Measurements from ENCODE around the gene BCL2. TPM values are rescaled to one million over a fixed set of nuclear protein-coding genes. Genes with fewer than 3 reads are reported as not detected.

BCL2 gene
- polyA plus RNA-seq, 1 of the 3 experiments (the other 2 are of a cell fraction): 1.5 TPM

- Histone ChIP-seq H3K4me2 (no peak overlapping the region), H4K20me1 (ENCODE audit: insufficient read depth) (no peaks in the 10 kb centered on the region), H3K9me2 (no peaks in the 10 kb centered on the region), H3K4me3 (ENCODE audit: low read depth in 2 of 2, low read length in 1 of 2) (no peak overlapping the region), H3F3A (replicated peaks; ENCODE audit: insufficient read depth) (peaks cover 7% of the 10 kb centered on the region), H3K79me2 (ENCODE audit: insufficient read depth) (no peaks in the 10 kb centered on the region), H2AFZ (ENCODE audit: low read depth) (no peak overlapping the region), H3K27ac (ENCODE audit: low read depth in 2 of 2, low read length in 1 of 2) (no peak overlapping the region), H3K9me3 (no peaks in the 10 kb centered on the region), H3K27me3 (ENCODE audit: insufficient read depth) (no peaks in the 10 kb centered on the region; the same call in 1 of the 2 replicates), H3K9ac (no peak overlapping the region), H3K36me3 (replicated peaks in 1 of 2; ENCODE audit: control insufficient read depth in 1 of 2, insufficient read depth in 2 of 2, low read length in 1 of 2) (no peaks in the 10 kb centered on the region), H3K4me1 (ENCODE audit: control insufficient read depth in 1 of 2, insufficient read depth in 2 of 2, low read depth in 1 of 2, low read length in 1 of 2) (peaks cover 4 to 19% of the 10 kb centered on the region in 2 experiments; a peak in 2 of 4 replicates)
- WGBS (ENCODE audit: low lambda C conversion rate): 88% methylated on average over 5 of the region's 5 CpGs
- DNase-seq: no peak
- ChIA-PET CTCF (interaction anchor here (2.6 kb wide), 1 partner anchor 10 kb away, joined by 12 read pairs; no protein-coding TSS in a partner anchor), POLR2A (no interaction called here)
- TF ChIP-seq MEF2A (IDR thresholded peaks at IDR 0.05; ENCODE audit: borderline replicate concordance, low read depth) (no peak), SIN3A (IDR thresholded peaks at IDR 0.05; ENCODE audit: borderline replicate concordance, low read depth, low read length) (no peak), GATA2 (CRISPR knock-in tag; IDR thresholded peaks at IDR 0.05) (no peak), YY1 (IDR thresholded peaks at IDR 0.05; ENCODE audit: low read depth) (no peak), ELF1 (IDR thresholded peaks at IDR 0.05) (no peak), CHD2 (IDR thresholded peaks at IDR 0.05; ENCODE audit: low read length, partially characterized antibody) (no peak)
- TF ChIP-seq, protein P1, sequence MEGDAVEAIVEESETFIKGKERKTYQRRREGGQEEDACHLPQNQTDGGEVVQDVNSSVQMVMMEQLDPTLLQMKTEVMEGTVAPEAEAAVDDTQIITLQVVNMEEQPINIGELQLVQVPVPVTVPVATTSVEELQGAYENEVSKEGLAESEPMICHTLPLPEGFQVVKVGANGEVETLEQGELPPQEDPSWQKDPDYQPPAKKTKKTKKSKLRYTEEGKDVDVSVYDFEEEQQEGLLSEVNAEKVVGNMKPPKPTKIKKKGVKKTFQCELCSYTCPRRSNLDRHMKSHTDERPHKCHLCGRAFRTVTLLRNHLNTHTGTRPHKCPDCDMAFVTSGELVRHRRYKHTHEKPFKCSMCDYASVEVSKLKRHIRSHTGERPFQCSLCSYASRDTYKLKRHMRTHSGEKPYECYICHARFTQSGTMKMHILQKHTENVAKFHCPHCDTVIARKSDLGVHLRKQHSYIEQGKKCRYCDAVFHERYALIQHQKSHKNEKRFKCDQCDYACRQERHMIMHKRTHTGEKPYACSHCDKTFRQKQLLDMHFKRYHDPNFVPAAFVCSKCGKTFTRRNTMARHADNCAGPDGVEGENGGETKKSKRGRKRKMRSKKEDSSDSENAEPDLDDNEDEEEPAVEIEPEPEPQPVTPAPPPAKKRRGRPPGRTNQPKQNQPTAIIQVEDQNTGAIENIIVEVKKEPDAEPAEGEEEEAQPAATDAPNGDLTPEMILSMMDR (IDR thresholded peaks at IDR 0.05): no peak
These were observed 6.7 kb downstream of the BCL2 start for GRCh38 chr18:63312737-63313395.

- H3K4me2 ChIP-seq: no peak overlapping the region
- no peaks in the 10 kb centered on the region for H3K79me2 ChIP-seq (ENCODE audit: insufficient read depth)
- 91% methylated on average over 3 of the region's 3 CpGs for WGBS (ENCODE audit: low lambda C conversion rate)
- no peak for DNase-seq
- CTCF ChIA-PET: interaction anchor here (1.0 to 1.6 kb wide), 3 partner anchors 28 to 181 kb away, joined by 3 to 4 read pairs (median 3); no protein-coding TSS in a partner anchor
- POLR2A ChIA-PET: interaction anchor here (0.5 kb wide), 1 partner anchor 22 kb away, joined by 4 read pairs; no protein-coding TSS in a partner anchor
- no peak overlapping the region for H2AFZ ChIP-seq (ENCODE audit: low read depth)
- H3K27ac ChIP-seq (ENCODE audit: low read depth in 2 of 2, low read length in 1 of 2): no peak overlapping the region
- H4K20me1 ChIP-seq (ENCODE audit: insufficient read depth): no peaks in the 10 kb centered on the region
- no peak overlapping the region for H3K9ac ChIP-seq
- H3K36me3 ChIP-seq (replicated peaks in 1 of 2; ENCODE audit: control insufficient read depth in 1 of 2, insufficient read depth in 2 of 2, low read length in 1 of 2): no peaks in the 10 kb centered on the region
- H3K27me3 ChIP-seq (ENCODE audit: insufficient read depth): no peaks in the 10 kb centered on the region
- TF ChIP-seq TCF12 (IDR thresholded peaks at IDR 0.05) (no peak), GABPA (IDR thresholded peaks at IDR 0.05; ENCODE audit: low read depth) (no peak), YY1 (IDR thresholded peaks at IDR 0.05; ENCODE audit: low read depth) (no peak), MXI1 (IDR thresholded peaks at IDR 0.05; ENCODE audit: low read depth, low read length) (no peak)
- TF ChIP-seq, protein P2, sequence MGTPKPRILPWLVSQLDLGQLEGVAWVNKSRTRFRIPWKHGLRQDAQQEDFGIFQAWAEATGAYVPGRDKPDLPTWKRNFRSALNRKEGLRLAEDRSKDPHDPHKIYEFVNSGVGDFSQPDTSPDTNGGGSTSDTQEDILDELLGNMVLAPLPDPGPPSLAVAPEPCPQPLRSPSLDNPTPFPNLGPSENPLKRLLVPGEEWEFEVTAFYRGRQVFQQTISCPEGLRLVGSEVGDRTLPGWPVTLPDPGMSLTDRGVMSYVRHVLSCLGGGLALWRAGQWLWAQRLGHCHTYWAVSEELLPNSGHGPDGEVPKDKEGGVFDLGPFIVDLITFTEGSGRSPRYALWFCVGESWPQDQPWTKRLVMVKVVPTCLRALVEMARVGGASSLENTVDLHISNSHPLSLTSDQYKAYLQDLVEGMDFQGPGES (IDR thresholded peaks at IDR 0.05; ENCODE audit: low read depth, low read length): no peak
- TF ChIP-seq, protein P1 (IDR thresholded peaks at IDR 0.05): no peak
- TF ChIP-seq, protein P3, sequence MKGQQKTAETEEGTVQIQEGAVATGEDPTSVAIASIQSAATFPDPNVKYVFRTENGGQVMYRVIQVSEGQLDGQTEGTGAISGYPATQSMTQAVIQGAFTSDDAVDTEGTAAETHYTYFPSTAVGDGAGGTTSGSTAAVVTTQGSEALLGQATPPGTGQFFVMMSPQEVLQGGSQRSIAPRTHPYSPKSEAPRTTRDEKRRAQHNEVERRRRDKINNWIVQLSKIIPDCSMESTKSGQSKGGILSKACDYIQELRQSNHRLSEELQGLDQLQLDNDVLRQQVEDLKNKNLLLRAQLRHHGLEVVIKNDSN (IDR thresholded peaks at IDR 0.05; ENCODE audit: borderline replicate concordance, low read depth): no peak
- TF ChIP-seq, protein P4, sequence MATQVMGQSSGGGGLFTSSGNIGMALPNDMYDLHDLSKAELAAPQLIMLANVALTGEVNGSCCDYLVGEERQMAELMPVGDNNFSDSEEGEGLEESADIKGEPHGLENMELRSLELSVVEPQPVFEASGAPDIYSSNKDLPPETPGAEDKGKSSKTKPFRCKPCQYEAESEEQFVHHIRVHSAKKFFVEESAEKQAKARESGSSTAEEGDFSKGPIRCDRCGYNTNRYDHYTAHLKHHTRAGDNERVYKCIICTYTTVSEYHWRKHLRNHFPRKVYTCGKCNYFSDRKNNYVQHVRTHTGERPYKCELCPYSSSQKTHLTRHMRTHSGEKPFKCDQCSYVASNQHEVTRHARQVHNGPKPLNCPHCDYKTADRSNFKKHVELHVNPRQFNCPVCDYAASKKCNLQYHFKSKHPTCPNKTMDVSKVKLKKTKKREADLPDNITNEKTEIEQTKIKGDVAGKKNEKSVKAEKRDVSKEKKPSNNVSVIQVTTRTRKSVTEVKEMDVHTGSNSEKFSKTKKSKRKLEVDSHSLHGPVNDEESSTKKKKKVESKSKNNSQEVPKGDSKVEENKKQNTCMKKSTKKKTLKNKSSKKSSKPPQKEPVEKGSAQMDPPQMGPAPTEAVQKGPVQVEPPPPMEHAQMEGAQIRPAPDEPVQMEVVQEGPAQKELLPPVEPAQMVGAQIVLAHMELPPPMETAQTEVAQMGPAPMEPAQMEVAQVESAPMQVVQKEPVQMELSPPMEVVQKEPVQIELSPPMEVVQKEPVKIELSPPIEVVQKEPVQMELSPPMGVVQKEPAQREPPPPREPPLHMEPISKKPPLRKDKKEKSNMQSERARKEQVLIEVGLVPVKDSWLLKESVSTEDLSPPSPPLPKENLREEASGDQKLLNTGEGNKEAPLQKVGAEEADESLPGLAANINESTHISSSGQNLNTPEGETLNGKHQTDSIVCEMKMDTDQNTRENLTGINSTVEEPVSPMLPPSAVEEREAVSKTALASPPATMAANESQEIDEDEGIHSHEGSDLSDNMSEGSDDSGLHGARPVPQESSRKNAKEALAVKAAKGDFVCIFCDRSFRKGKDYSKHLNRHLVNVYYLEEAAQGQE (IDR thresholded peaks at IDR 0.05; ENCODE audit: low read depth, low read length): no peak
- no peaks in the 10 kb centered on the region for H3K9me2 ChIP-seq
- H3K4me3 ChIP-seq (ENCODE audit: low read depth in 2 of 2, low read length in 1 of 2): no peak overlapping the region
- no peaks in the 10 kb centered on the region for H3K9me3 ChIP-seq
- H3F3A ChIP-seq (replicated peaks; ENCODE audit: insufficient read depth): peaks cover 5% of the 10 kb centered on the region
- H3K4me1 ChIP-seq (ENCODE audit: control insufficient read depth in 1 of 2, insufficient read depth in 2 of 2, low read depth in 1 of 2, low read length in 1 of 2): peaks cover 4 to 23% of the 10 kb centered on the region in 2 experiments; a peak in 2 of 4 replicates
These were observed 7.6 kb downstream of the BCL2 start for GRCh38 chr18:63312019-63312409.

All from SK-N-SH (cell line).